ENCODE measurements around the gene RDX. TPM values are rescaled to one million over a fixed set of nuclear protein-coding genes. Genes with fewer than 3 reads are reported as not detected.

Gene RDX
- total RNA-seq, 1 experiment from 2014 or later: 86.6 TPM

DNA sequence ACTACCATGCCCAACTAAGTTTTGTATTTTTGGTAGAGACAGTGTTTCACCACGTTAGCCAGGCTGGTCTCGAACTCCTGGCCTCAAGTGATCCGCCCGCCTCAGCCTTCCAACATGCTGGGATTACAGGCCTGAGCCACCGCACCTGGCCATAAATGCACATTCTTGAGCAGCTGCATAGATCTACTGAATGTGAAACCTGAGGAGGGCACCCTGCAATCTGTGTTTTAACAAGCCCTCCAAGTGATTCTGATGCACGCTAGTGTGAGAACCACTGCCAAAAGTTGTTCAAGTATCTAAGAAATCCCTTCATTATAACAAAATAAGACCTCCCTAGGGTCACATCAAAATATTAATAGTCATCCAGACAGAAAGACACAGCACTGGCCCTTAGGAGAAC, 89.3 kb downstream of the RDX start:
- no peak overlapping the region for H3K18ac ChIP-seq (ENCODE audit: insufficient read length, low read depth, low read length)
- H3K56ac ChIP-seq (ENCODE audit: insufficient read length, low read depth, low read length): no peak overlapping the region
- no peak overlapping the region for H4K5ac ChIP-seq (ENCODE audit: insufficient read length, low read depth, low read length)
- H3K36me3 Mint-ChIP-seq (ENCODE audit: insufficient read depth in 1 of 3, low read depth in 3 of 3): peaks cover 2 to 4% (median 2%) of the 10 kb centered on the region in 3 experiments; a peak in 2 of 7 replicates
- H2BK20ac ChIP-seq (ENCODE audit: low read depth, low read length, poor library complexity, severe bottlenecking): no peak overlapping the region
- H2AK5ac ChIP-seq (ENCODE audit: insufficient read length, low read length): no peak overlapping the region
- H3K14ac ChIP-seq (ENCODE audit: insufficient read depth, low read length): no peak overlapping the region
- no peak overlapping the region for H2BK12ac ChIP-seq (ENCODE audit: insufficient read length, low read depth, low read length)
- no peak overlapping the region for H4K91ac ChIP-seq (ENCODE audit: insufficient read length, low read depth, low read length)
- H3K23me2 ChIP-seq (ENCODE audit: insufficient read length, low read depth, low read length, poor library complexity, severe bottlenecking): no peaks in the 10 kb centered on the region
- H4K8ac ChIP-seq (replicated peaks; ENCODE audit: insufficient read length, low read depth, low read length): no peak overlapping the region
- H3K4ac ChIP-seq (ENCODE audit: low read depth, low read length): no peak overlapping the region
- no peak overlapping the region for H3K9ac ChIP-seq (ENCODE audit: extremely low read depth, insufficient read length, low read length)
- H3K27me3 ChIP-seq (ENCODE audit: insufficient read depth, low read length): no peaks in the 10 kb centered on the region
- H3K4me3 Mint-ChIP-seq: no peak overlapping the region
- H3K4me1 ChIP-seq (ENCODE audit: insufficient read depth, low read length): no peaks in the 10 kb centered on the region; the same call in 1 of the 2 replicates
- H3K27ac Mint-ChIP-seq: no peak overlapping the region
- H3K79me1 ChIP-seq (ENCODE audit: insufficient read depth, low read depth, low read length, poor library complexity, severe bottlenecking): no peaks in the 10 kb centered on the region
- no peak overlapping the region for H3K4me2 ChIP-seq (ENCODE audit: insufficient read depth, insufficient read length, low read length)
- no peak overlapping the region for H2AFZ ChIP-seq (ENCODE audit: low read length)
- H4K20me1 ChIP-seq (ENCODE audit: control insufficient read depth, insufficient read depth, insufficient read length): no peaks in the 10 kb centered on the region
- H2BK120ac ChIP-seq (ENCODE audit: low read depth, low read length, poor library complexity, severe bottlenecking): no peak overlapping the region
- H2BK5ac ChIP-seq (ENCODE audit: insufficient read length, low read length): no peak overlapping the region
- DNase-seq: no peak
- H3K27ac ChIP-seq (ENCODE audit: insufficient read length, low read depth, low read length): no peak overlapping the region
- H3K79me2 ChIP-seq (ENCODE audit: insufficient read depth, low read length): no peaks in the 10 kb centered on the region
- peaks cover 5 to 7% of the 10 kb centered on the region in 2 experiments; a peak in 4 of 5 replicates for H3K9me3 Mint-ChIP-seq
- no peaks in the 10 kb centered on the region for H3K9me3 ChIP-seq (ENCODE audit: control insufficient read depth, low read depth, low read length)
- peaks cover 13 to 19% of the 10 kb centered on the region in 2 experiments for H3K4me1 Mint-ChIP-seq
- no peak overlapping the region for H3T11ph ChIP-seq (ENCODE audit: low read length)
- no peak overlapping the region for H3K23ac ChIP-seq (ENCODE audit: insufficient read length, low read depth, low read length)
- H2BK15ac ChIP-seq (ENCODE audit: low read depth, low read length): no peak overlapping the region
- TF ChIP-seq, protein P1, sequence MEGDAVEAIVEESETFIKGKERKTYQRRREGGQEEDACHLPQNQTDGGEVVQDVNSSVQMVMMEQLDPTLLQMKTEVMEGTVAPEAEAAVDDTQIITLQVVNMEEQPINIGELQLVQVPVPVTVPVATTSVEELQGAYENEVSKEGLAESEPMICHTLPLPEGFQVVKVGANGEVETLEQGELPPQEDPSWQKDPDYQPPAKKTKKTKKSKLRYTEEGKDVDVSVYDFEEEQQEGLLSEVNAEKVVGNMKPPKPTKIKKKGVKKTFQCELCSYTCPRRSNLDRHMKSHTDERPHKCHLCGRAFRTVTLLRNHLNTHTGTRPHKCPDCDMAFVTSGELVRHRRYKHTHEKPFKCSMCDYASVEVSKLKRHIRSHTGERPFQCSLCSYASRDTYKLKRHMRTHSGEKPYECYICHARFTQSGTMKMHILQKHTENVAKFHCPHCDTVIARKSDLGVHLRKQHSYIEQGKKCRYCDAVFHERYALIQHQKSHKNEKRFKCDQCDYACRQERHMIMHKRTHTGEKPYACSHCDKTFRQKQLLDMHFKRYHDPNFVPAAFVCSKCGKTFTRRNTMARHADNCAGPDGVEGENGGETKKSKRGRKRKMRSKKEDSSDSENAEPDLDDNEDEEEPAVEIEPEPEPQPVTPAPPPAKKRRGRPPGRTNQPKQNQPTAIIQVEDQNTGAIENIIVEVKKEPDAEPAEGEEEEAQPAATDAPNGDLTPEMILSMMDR (conservative IDR thresholded peaks at IDR 0.05): no peak
- H3K27me3 Mint-ChIP-seq (ENCODE audit: low read depth): peaks cover 2% of the 10 kb centered on the region; the same call in 1 of the 2 replicates
- whole genome bisulfite sequencing (ENCODE audit: extremely low coverage, insufficient read length, low lambda C conversion rate): no CpG with 5 or more reads among the region's 6 CpGs

All from H9 (cell line).